GM19025 (cell line): ENCODE data around the gene CHRDL2.

ENCODE experiments used
- ATAC-seq: cut with Tn5 transposase; IDR thresholded peaks from one replicate; pipeline ENCODE4 v1.9.1; 2021; ENCODE audit warnings: mild to moderate bottlenecking, low read depth, moderate library complexity; ENCODE audit not compliant: unreplicated experiment

The CHRDL2 gene

DNA sequence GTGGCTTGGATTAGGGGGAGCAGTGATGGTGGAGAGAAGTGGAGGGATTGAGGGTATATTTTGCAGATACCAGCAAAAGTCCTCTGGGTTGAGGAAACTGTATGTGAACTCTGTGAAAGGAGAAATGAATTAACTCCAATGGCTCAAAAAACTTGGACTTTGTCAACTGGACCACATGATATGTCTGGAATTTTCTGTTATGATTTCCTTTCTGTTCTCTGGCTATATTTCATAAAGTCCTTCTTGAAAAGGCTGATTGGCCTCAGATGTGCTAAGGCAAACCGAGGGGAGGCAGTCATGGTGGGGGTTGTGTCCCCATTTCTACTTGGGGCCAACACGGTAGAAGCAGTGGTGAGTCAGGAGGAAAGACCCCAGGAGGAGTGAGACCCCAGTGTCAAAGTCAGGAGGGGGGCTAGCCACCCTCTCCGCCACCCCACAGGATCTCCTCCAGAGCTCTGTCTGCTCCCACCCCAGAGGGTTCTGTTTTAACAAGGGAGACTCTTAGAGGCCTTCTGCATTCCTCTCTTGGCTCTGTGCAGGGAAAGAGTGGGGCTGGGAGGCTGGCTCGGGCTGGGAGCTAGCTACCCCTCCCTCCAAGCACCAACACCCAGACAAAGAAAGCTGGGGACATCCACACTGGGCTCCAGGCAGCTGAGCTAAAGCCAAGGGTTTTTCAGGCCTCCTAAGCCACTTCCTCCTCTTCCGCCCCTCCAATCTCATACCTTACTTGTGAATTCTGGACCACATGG is 13.8 kb downstream of the CHRDL2 start:
- no peak for ATAC-seq

DNA sequence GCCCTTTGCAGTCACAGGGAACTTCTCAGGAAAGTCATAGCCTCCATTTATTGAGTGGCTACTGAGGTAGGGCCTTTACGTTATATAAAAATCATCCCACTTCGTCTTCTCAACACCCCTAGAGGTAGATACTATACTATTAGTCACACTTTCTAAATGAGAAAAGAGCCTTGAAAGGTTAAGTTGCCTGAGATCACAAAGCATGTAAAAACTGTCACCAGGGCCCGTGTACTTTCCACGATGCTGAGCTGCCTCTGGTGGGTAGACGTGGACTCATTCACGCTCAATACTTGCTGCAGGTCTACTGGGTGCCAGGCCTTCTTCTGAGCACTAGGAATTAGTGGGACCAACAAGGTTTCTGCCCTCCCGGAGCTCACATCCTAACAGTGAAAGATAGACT is 16.3 kb downstream of the CHRDL2 start:
- no peak for ATAC-seq

DNA sequence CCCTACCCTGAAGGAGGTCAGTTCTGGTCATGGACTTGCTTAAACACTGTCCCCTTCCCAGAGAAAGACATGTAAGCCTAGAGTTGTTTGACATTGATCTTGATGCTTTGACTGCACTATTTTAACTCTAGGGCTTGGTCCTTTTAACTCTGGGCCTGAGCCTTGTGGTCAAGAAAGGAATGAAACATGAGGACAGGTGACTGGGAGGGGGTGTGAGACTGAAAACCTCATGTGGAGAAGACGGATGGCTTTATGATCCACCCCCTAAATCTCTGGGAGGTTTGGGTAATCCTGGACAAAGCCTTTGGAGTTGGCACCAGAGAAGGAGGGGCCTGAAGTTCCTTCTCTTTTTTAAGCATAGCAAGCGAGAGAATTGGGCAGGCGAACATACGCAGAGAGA is 17.5 kb downstream of the CHRDL2 start:
- ATAC-seq: no peak

DNA sequence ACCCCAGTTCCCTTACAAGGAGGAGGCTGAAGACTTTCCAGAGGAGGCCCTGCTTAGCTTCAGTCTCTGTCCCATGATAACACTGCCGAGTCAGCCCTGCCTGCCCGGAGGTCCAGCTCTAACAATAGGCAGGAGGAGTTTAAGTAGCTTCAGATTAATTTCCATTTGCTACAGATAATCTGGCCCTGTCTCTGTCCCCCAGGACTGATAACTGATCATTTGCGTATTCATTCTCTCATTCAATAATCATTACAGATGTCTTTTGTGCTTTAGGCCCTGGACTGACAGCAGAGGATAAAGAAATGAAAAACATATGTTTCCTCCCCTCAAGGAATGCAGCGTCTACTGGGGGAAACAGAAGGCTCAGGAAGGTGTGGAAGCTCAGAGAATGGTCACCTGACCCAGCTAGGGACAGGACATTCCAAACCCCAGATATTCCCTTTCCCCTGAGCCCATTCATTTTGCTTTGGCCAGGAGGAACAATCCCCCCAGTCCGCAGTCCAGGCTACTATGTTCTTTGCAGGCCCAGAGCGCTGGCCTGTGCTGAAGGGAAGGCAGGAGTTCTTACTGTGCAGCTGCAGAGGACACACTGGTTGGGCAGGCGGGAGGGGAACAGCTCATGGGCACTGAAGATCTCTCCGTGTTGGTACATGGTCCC is 20.8 kb downstream of the CHRDL2 start:
- ATAC-seq: no peak

DNA sequence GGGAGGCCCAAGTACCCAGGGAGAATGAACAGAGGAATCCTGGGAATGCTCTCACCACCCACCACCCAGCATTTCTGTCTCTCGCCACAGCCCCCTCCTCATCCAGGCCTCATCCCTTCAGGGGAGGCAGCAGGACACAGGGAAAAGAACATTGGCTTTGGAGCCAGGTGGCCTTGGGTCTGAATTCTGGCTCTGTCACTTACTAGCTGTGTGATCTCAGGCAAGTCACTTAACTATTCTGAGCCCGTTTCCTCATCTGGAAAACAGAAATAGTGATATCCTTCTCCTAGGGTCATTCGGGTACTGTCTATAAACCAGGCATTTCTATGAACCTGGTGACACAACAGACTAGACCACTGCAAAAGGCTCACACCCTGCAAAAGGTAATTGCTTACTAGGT is 22.1 kb downstream of the CHRDL2 start:
- ATAC-seq: no peak

DNA sequence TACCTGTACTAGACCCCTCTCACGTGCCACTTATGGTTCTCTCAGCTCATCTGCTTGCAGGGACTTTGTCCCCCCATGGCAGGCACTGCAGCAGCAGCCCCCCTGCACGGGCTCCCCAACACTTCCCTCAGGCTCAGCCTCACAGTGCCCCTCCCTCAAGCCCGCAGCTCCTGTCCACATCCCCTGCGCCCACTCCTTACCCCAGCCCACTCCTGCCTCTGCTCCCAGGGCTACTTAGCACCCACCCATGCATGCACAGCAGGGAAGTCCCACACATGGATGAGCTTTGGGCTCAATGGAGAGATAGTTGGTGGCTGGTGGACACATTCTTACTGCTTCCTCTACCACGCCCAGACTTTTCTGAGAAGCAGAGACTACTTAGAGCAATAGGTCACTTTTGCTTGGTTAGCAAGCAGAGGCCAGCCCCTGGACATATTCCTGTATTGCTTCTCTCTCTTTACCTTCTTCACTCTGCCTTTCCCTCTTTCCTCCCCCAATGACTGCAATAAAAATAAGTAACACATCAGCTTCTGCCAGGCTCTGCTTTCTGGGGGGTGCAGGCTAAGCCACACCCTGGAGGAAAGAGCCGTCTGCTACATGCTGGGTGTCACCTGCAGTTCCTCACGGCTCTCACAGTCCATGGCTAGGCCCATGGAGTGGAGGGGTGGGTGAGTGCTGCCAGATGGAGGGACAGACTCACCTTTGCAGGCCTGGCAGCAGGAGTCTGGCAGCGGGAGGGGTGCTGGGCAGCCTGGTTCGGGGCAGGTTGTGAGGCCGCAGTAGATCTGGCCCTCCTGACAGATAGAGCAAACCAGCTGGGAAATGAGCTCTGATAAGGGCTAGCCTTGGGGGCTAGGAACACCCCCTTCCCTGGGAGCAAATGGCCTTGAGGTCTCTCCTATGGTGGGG is 23.4 kb downstream of the CHRDL2 start:
- no peak for ATAC-seq

DNA sequence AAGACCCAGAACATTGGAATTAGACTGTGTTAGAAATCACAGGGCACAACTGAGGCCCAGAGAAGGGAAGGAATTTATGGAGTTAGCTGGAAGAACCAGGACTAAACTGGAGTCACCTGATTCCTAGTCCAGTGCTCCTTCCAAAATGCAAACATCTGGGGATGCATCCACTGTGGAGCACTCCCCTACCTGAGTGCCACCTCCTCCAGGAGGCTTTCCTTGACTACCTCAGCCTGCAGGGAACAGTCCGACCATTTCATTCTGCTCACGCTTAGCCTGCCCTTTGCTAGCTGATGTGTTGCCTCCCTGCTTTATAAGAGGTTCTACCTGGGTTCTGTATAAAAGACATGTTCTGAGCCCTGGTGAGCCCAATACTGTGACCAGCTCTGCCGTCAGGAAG is 24.0 kb downstream of the CHRDL2 start:
- no peak for ATAC-seq

DNA sequence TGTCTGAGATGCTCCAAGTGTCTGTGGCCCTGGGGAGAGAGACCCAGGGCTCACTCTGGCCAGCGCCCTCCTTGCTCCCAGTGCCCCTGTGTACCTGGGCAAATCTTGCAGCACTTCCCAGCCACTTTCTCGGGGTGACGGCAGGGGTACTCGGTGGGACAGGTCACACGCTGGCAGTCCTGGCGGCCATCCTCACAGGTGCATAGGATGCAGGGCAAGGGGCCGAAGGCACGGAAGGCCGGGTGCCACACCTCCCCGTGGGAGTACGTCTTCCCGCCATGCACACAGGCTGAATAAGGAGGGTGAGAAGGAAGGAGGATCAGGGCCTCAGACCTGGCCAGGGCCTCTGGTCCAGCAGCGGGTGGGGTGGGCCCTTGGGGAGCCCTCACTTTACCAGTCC is 28.0 kb downstream of the CHRDL2 start:
- no peak for ATAC-seq

DNA sequence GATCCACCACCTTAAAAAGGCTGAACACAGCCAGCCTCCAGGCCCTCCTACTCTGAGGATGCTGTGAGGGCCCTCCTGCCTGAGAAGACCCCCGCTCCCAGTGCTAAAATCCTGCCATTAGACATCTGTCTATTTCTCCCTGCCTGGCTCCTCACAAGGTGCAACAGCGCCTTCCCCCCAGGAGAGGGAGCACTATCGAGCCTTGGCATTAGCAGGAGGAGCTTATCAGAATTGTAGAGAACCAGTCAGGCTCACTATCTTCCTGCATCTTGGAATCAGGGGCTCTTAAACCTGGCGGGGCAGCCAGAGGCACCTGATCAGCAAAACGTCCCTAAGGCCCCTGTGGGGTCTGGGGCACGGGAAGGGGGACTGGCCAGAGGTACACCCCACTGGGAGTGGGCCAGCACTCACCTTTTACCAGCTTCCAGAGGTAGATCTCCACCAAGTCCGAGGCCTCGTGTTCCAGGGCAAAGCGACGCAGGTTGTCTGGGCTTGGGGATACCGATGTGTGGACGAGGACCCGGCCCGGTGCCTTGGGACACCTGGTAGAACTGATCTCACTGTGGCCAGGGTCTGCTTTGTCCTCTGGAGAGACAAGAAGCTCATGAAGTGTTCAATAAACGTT is 28.7 kb downstream of the CHRDL2 start:
- no peak for ATAC-seq

DNA sequence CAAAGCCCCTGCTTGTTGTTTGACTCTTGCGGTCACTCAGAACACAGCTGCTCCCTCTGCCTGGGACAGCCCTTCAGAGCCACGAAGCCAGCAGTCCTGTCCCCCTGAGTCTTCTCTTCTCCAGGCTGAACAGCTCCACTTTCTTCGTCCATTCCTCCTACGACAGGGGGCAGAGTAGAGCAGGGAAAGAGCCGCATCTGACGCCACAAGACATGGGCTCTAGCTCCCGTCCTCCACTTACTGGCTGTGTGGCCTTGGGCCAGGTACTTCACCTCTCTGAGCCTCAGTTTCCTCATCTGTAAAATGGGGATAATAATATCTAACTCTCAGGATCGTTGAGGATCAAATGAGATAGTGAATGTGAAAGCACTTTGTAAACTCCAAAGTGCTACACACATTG is 29.9 kb downstream of the CHRDL2 start:
- no peak for ATAC-seq

DNA sequence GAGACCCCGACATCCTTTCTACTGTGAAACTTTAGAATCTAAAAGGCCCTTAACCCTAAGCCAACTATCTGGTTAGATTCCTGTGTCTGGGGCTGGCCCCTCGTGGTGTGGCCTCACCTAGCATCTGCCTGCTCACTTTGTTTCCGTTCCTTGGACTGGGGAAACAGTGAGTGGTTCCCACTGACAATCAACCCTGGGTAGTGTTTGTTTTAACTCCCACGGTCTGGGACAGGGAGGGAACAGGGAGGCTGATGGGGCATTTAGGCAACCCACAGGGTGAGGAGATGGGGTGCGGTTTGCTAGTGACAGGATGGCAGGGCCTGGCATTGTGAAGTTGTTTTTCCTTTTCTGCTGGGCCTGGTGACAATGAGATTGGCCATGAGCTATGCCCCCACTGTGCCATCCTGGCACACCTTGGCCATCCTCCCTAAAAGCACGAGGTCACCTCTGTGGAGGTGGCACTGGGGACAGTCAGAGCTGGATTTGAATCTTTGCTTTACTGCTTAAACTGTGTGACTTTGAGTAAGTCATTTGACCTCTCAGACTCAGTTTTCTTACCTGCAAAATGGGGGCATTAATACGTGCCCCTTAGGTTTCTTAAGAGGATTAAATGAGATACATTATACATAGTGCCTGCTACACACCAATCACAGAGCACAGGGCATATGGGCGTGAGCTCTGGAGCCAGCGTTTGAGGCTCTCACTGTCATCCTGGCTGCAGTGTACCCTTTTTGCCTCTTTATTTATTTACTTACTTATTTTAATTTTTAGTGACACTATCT is 31.4 kb downstream of the CHRDL2 start:
- no peak for ATAC-seq

DNA sequence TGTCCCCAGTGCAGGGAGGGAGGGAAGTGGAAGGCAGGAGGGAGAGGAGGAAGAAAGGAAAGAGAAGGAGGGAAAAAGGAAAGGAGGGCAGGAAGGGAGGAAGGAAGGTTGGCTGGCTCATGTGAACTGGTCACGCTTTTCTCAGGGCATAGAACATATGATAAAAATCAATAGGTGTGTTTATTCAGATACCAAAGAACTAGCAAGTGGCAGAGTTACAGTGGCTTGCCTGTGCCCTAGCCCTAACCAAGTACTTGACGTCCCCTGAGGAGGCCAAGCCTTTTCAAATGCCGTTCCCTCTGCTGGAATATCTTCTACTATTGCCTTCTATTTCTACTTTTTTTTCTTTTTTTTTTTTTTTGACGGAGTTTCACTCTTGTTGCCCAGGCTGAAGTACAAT is 33.5 kb downstream of the CHRDL2 start:
- ATAC-seq: no peak

DNA sequence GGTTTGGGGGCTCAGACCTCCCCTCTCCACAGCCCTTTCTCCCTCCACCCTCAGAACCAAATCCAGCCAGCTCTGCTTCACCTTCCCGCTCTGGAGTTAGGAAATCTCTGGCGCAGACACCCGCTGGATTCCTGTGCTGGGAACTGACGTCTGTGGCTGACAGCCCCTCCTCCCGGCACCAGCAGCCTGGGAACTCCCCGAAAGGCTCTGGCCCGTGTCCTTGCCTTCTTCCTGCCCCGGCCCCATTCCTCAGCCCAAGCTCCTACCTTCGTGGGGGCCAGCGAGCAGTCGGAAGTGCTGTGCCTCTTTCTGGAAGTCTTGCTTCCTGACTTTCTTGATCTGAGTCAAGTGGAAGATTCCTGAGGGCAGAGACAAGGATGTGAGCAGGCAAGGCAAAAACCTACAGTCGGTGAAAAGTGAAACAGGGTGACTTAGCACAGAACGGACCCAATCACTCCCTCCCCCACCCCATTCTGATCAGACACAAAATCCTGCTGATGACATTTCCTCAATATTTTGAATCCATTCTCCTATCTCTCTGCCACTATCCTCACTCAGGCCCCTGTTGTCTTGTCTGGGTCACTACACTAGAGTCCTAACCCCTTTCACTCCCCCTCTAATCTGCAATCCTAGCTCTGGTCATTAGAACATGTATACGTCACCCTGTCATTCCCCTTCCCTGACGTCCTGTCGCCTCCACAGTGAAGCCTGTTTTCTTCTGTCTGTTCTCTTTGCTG is 34.1 kb downstream of the CHRDL2 start:
- no peak for ATAC-seq

DNA sequence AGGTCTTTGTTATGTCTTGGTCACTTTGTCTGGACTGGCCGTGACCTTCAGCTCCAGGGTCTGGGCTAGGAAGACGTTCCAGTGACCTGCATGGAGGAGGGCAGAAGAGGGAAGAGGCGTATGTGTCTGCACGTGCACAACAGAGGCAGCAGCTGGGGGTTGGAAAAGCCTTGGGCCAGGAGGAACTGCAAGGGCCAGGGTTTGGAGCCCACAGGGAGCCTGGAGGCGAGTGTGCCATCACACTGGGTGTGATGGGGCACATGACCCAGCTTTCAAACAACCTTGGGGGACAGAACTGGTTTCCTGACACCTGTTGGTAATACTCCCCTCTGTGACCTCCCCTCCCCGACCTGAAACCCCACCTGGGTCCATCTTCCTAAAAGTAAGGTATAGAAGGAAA is 34.7 kb downstream of the CHRDL2 start:
- no peak for ATAC-seq

DNA sequence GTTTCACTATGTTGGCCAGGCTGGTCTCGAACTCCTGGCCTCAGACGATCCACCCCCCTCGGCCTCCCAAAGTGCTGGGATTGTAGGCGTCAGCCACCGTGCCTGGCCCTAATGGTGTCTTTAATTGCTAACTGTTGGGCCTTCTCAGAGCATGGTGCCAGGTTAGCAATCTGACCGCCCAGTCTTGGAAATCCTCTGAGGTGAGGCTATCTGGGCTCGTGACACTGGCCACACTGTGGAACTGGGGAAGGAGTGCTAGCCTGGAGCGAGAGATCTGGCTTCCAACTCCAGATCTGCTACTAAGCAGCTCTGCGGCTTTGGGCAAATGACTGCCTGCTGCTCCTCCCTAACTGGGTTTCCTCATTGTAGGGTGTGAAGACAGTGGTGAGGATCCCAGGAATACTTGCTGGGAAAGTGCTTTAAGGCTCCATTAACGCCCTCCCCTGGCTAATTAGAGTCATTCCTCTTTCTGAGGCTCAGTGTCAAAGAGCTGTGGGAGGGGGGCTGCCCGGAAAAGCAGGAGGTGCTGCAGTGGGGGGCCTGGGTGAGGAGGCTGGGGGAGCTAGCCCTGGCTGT is 35.4 kb downstream of the CHRDL2 start:
- no peak for ATAC-seq

DNA sequence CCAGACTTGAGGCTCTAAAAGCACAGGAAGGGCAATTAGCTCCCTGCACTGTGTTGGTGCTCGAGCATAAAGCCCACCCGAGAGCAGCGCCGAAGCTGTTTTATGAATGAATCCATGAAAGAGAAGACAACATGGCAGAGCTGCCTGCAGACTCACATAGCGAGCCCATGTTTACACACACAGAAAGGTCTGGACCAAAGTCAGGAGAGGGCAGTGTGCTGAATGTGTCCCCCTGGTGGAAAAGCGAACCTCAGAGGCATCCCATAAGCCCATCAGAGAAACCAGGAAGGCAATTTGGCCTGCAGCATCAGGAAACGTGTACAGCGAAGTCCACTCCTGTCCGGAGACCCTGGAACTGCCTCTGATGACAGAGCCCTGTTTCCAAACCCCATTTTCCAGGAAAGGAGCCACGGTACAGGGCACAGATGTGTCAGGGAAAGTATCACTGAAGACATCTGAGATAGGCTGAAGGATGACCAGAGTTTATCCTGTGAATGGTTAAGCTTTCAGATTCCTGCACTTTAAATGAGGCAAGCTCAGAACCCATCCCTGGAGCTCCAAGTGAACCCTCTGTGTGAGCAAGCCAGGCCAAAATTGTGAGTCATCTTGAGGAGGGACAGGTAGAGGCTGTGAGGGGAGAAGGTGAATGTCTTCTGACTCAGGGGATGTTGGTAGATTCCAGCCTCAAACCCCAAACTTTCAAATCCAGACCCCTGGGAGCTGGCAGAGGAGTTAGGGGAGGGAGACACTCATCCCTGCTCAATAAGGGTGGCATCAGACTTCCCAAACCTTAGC is 36.9 kb downstream of the CHRDL2 start:
- no peak for ATAC-seq

DNA sequence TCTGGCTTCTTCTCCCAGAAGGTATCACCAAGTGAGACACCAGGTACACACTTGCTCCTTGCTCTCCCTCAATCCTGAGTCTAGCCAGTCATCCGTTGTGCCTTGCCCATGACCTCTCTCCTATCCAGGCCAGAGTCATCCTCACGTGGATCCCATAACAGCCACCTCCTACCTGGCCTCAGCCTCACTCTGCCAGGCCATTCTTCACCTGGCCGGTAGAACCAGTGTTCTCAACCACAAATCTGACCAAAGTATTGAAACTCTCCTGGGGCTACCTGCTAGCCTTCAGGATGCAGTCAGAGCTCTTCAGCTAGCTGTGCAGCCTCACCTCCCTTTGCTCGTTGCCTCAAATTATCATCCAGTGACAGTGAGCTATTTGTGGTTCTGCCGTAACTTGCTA is 37.7 kb downstream of the CHRDL2 start:
- ATAC-seq: no peak

DNA sequence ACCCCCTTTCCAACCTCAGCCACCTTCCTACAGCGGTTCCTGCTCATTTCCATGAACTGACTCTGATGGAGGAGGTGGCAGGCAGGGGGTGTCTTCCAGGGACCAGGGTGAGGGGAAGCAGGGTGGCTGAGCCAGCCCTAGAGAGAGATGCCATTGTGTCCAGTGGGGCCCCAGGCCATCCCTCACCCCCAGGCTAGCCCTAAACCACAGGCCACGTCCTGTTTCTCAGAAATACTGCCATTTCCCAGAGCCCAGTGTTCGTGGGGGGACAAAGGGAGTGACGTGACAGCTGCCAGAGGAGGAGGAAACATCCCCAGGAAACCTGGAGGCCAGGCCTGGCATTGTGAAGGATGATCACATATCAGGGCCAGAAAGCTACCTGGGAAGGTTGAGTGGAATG is 39.5 kb downstream of the CHRDL2 start:
- no peak for ATAC-seq
